Small intestine (tissue), 7 donors: ENCODE data around the gene TOMM34. TPM values are rescaled to one million over a fixed set of nuclear protein-coding genes. Genes with fewer than 3 reads are reported as not detected.

Experiments
- DNase-seq, 2 donors: peaks; one replicate each; pipeline versions ENCODE4 v3.0.0 to v3.0.0-alpha.2; 2013
- FAIRE-seq: peaks from 2 replicates; lab custom pipeline; 2012; peaks lifted over from hg19 to GRCh38; lab: Jason Lieb, UNC
- H3K27ac ChIP-seq, 3 donors: one replicate each; pipeline ENCODE4 v1.5.1; 2013; ENCODE audit warnings: low read length in 2 of 3, mild to moderate bottlenecking in 2 of 3, control low read depth in 1 of 3, inconsistent platforms in 1 of 3, low read depth in 1 of 3, moderate library complexity in 1 of 3
- H3K27me3 ChIP-seq, 3 donors: one replicate each; pipeline ENCODE4 v1.6.1; 2013; ENCODE audit warnings: low read length in 3 of 3, inconsistent platforms in 1 of 3; ENCODE audit not compliant: control insufficient read depth in 3 of 3, insufficient read depth in 3 of 3
- H3K36me3 ChIP-seq, 3 donors: one replicate each; pipeline ENCODE4 v1.6.1; 2013; ENCODE audit warnings: low read length in 3 of 3, inconsistent platforms in 1 of 3, low read depth in 1 of 3, mild to moderate bottlenecking in 1 of 3, moderate library complexity in 1 of 3; ENCODE audit not compliant: control insufficient read depth in 3 of 3, insufficient read depth in 2 of 3
- H3K4me1 ChIP-seq, 3 donors: one replicate each; pipeline ENCODE4 v1.6.1; 2013; ENCODE audit warnings: low read length in 2 of 3, inconsistent platforms in 1 of 3, low read depth in 1 of 3, mild to moderate bottlenecking in 1 of 3, moderate library complexity in 1 of 3; ENCODE audit not compliant: control insufficient read depth in 3 of 3, insufficient read depth in 2 of 3
- H3K4me3 ChIP-seq, 3 donors: one replicate each; pipeline ENCODE4 v1.5.1; 2013; ENCODE audit warnings: low read length in 3 of 3, control low read depth in 1 of 3, inconsistent platforms in 1 of 3, low read depth in 1 of 3, mild to moderate bottlenecking in 1 of 3, moderate library complexity in 1 of 3
- H3K9me3 ChIP-seq, 2 donors: one replicate each; pipeline ENCODE4 v1.6.1; 2013; ENCODE audit warnings: low read depth in 1 of 2, low read length in 1 of 2; ENCODE audit not compliant: control insufficient read depth in 2 of 2, insufficient read depth in 1 of 2
- WGBS, 3 donors: extraction: QIAGEN DNeasy Blood & Tissue Kit; methylation state at CpG; one replicate each; pipeline ENCODE4 v1.1.7; 2013; 5-methylcytosine and 5-hydroxymethylcytosine counted together
- polyA plus RNA-seq, 4 donors: library from polyadenylated mRNA; stranded (reverse) in 3 of 4; unstranded in 1 of 4; fragments of 200-250 nt in 3 of 4; fragments of 120-200 nt in 1 of 4; gene quantifications; one replicate each; pipeline versions ENCODE4 v1.2.1 to v1.2.3, GENCODE V29; 2013
- donor health status: healthy with polysubstance abuse.
- donor health status: control.
- donor health status: control.
- donor health status: Bipolar disorder and iron deficiency.
- donor health status: healthy.

TOMM34 gene
- polyA plus RNA-seq, 4 donors, result 9.6 to 34.1 (median 19.0) TPM

DNA sequence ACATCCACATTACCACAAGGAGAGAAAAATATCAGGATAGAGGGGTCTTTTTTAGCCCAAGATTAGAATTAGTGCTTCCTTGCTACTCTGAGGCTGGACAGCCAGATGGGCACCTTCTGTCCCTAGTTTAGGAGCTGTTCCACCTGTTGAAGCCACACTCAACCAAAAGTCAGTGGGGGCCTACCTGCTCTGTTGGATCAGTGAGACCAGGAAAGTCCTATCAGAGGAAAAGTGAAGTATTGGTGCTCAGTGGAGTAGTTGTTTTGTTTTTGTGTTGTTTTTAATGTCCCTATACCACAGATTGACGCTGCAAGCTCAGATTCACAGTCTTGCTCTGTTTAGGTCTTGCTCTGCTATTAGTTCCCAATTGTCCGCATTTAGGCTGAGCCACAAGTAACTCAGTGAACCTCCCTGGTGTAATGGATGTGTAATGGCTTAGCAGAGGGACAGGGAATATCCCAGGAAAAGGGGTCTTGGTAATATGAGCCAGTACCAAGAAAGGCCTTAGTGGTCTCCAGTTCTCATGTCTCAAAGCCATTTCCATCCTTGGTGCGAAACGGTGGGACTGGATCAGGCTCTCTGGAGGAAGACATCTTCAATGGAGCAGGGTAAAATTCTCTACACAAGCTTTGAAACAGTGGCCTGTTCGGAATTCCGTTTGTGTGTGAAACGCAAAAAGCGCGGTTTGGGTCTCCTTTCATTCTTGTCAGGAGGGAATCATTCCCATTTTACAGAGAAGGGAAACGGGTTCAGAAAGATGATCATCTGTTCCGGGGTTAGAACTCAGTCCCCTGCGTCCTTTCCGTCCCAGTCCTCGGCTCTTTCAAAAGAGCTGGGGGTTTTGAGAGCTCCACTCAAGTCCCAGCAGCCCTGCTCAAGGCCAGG lies 51.0 kb downstream of the TOMM34 start:
- H3K9me3 ChIP-seq, result peaks cover 0 to 2% of the 10 kb centered on the region in 2 donors
- H3K27ac ChIP-seq, result no peak overlapping the region
- FAIRE-seq (no peak), DNase-seq (peak in 1 of 2 donors; percentile 11)
- peaks cover 3 to 11% (median 3%) of the 10 kb centered on the region in 3 donors for H3K4me1 ChIP-seq
- no peaks in the 10 kb centered on the region for H3K27me3 ChIP-seq
- peaks cover 11 to 20% (median 19%) of the 10 kb centered on the region in 3 donors for H3K36me3 ChIP-seq
- H3K4me3 ChIP-seq, result peak overlapping the region in 2 of 3 donors; percentile 64 to 71
- WGBS, 3 donors, result 28 to 32% (median 30%) methylated on average over 14 of the region's 14 CpGs

GRCh38 chr20:44904377-44904776 lies 55.8 kb downstream of the TOMM34 start:
- 81 to 90% (median 84%) methylated on average over 5 of the region's 5 CpGs for WGBS, 3 donors
- peaks cover 3 to 4% (median 3%) of the 10 kb centered on the region in 3 donors for H3K4me1 ChIP-seq
- no peak for DNase-seq
- no peak for FAIRE-seq
- no peaks in the 10 kb centered on the region for H3K27me3 ChIP-seq
- H3K9me3 ChIP-seq, result no peaks in the 10 kb centered on the region
- H3K4me3 ChIP-seq, result no peak overlapping the region
- no peak overlapping the region for H3K27ac ChIP-seq
- peaks cover 18 to 29% (median 23%) of the 10 kb centered on the region in 3 donors for H3K36me3 ChIP-seq

- H3K36me3 ChIP-seq, result peaks cover 8 to 28% (median 21%) of the 10 kb centered on the region in 3 donors
- 83 to 92% (median 85%) methylated on average over 2 of the region's 2 CpGs for WGBS, 3 donors
- no peak for FAIRE-seq
Measured at GRCh38 chr20:44901974-44902373, 58.2 kb downstream of the TOMM34 start.

GRCh38 chr20:44900231-44900854 lies 59.9 kb downstream of the TOMM34 start:
- 79 to 84% (median 80%) methylated on average over 5 of the region's 5 CpGs for whole genome bisulfite sequencing, 3 donors
- H3K27me3 ChIP-seq, result no peaks in the 10 kb centered on the region
- H3K36me3 ChIP-seq, result peaks cover 8 to 19% (median 18%) of the 10 kb centered on the region in 3 donors
- peaks cover 4 to 18% (median 12%) of the 10 kb centered on the region in 3 donors for H3K4me1 ChIP-seq
- peak overlapping the region in 1 of 3 donors; percentile 11 for H3K27ac ChIP-seq
- H3K4me3 ChIP-seq, result no peak overlapping the region
- DNase-seq (peak in 1 of 2 donors; percentile 37), FAIRE-seq (no peak)
- H3K9me3 ChIP-seq, result no peaks in the 10 kb centered on the region

More at GRCh38 chr20:44901974-44902373, 58.2 kb downstream of the TOMM34 start:
- DNase-seq, result no peak
- Histone ChIP-seq H3K27ac (no peak overlapping the region), H3K4me3 (no peak overlapping the region), H3K27me3 (no peaks in the 10 kb centered on the region), H3K4me1 (peaks cover 0 to 8% (median 8%) of the 10 kb centered on the region in 3 donors), H3K9me3 (no peaks in the 10 kb centered on the region)

DNA sequence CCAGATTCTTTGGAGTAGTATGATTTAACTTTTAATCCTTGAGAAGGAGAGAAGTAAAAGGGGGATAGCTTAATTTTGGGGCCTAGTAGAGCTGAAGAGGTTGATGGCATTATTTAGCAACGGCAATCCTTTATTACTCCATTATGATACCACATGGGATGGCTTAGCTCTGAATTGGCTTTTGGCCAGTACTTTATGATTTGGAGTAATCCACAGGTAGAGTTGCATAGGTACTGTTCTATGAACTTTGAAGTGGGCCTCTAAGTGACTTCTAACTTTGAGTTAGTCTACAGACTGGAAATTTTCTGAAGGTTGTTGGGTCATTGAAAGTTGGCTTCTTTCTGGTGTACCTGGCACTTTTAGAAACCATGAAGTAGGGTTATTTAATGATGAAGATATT lies 63.1 kb downstream of the TOMM34 start:
- 24 to 50% (median 27%) methylated on average over 1 of the region's 1 CpG for WGBS, 3 donors
- no peak overlapping the region for H3K4me3 ChIP-seq
- H3K9me3 ChIP-seq, result no peaks in the 10 kb centered on the region
- H3K4me1 ChIP-seq, result peaks cover 4 to 24% (median 12%) of the 10 kb centered on the region in 3 donors
- DNase-seq (peak; percentile 79 to 90), FAIRE-seq (no peak)
- H3K27me3 ChIP-seq, result no peaks in the 10 kb centered on the region
- peak overlapping the region; percentile 27 to 66 (median 32) for H3K27ac ChIP-seq
- H3K36me3 ChIP-seq, result peaks cover 3 to 5% (median 4%) of the 10 kb centered on the region in 3 donors

DNA sequence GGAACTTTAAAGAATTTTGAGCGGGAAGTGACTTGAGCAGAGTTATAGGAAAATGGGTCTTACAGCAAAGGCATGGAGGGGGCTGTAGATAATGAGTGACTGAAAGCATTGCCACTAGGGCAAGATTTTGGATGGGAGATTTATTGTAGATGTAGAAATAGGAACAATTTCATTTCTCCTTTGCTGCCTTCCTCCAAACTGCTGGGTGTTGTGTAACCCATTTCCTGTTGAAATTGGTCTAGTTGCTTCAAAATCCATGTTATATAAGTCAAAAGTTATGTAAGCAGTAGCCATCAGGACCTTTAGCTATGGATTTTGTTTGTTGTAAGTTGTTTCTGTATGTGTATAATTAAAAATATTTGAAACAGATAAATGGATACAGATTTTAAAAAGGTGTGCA lies 63.6 kb downstream of the TOMM34 start:
- H3K36me3 ChIP-seq, result peaks cover 0 to 4% (median 3%) of the 10 kb centered on the region in 3 donors
- no peaks in the 10 kb centered on the region for H3K9me3 ChIP-seq
- H3K4me3 ChIP-seq, result no peak overlapping the region
- no peak for DNase-seq
- no peaks in the 10 kb centered on the region for H3K27me3 ChIP-seq
- no peak for FAIRE-seq
- WGBS, 3 donors, result 83 to 100% (median 100%) methylated on average over 1 of the region's 1 CpG
- peaks cover 4 to 24% (median 12%) of the 10 kb centered on the region in 3 donors for H3K4me1 ChIP-seq
- no peak overlapping the region for H3K27ac ChIP-seq

- Histone ChIP-seq H3K9me3 (no peaks in the 10 kb centered on the region), H3K27ac (no peak overlapping the region), H3K4me1 (peaks cover 4 to 25% (median 12%) of the 10 kb centered on the region in 3 donors), H3K4me3 (no peak overlapping the region), H3K36me3 (peaks cover 0 to 4% (median under 1%) of the 10 kb centered on the region in 3 donors), H3K27me3 (no peaks in the 10 kb centered on the region)
- FAIRE-seq (no peak), DNase-seq (no peak)
- 54 to 57% (median 54%) methylated on average over 2 of the region's 2 CpGs for WGBS, 3 donors
Measured at GRCh38 chr20:44894959-44895358, 65.2 kb downstream of the TOMM34 start.
